IMR-90 (cell line): ENCODE results near the gene ALG13. TPM values are rescaled to one million over a fixed set of nuclear protein-coding genes. Genes with fewer than 3 reads are reported as not detected.

ENCODE experiments used
- ATAC-seq: fragments of 200-7000 bp; cut with Tn5 transposase; 2 replicates; pipeline ENCODE4 v1.9.1; 2020; ENCODE audit warnings: low read depth, mild to moderate bottlenecking, moderate library complexity
- BruUV-seq: library from RNA; stranded (reverse); fragments of 400-500 nt; replicated peaks from 2 replicates; lab custom pipeline; 2021; lab: Mats Ljungman, UMichigan
- CTCF ChIA-PET: fragments of 300-600 bp; formaldehyde crosslinking; extraction: SDS; loops from one replicate; lab custom pipeline; 2021; ENCODE audit warnings: antibody characterized with exemption; lab: Yijun Ruan, JAX
- POLR2A ChIA-PET: fragments of 300-600 bp; sonication (Branson Sonifier 250); formaldehyde crosslinking; loops from one replicate; lab custom pipeline; 2022; ENCODE audit warnings: antibody characterized with exemption; ENCODE audit not compliant: unreplicated experiment; lab: Charles Lee
- DNase-seq: peaks from one replicate; pipeline ENCODE4 v3.0.0; 2013
- H2AFZ ChIP-seq: replicated peaks from 2 replicates; pipeline ENCODE3; 2013; ENCODE audit warnings: low read length, mild to moderate bottlenecking; ENCODE audit not compliant: poor library complexity
- H2AK5ac ChIP-seq: 2 replicates; pipeline ENCODE4 v1.6.1; 2013; ENCODE audit warnings: low read depth, low read length, inconsistent platforms
- H2AK9ac ChIP-seq: replicated peaks from 2 replicates; pipeline ENCODE3; 2013; ENCODE audit warnings: mild to moderate bottlenecking, low read depth, low read length, moderate library complexity; ENCODE audit not compliant: poor library complexity
- H2BK120ac ChIP-seq: 2 replicates; pipeline ENCODE4 v1.6.1; 2013; ENCODE audit warnings: low read depth, low read length, inconsistent platforms
- H2BK15ac ChIP-seq: 3 replicates; pipeline ENCODE4 v1.6.1; 2013; ENCODE audit warnings: low read depth, low read length, inconsistent platforms
- H2BK20ac ChIP-seq: 2 replicates; pipeline ENCODE4 v1.6.1; 2013; ENCODE audit warnings: low read depth, mild to moderate bottlenecking, inconsistent platforms, low read length, moderate library complexity
- H2BK5ac ChIP-seq: 2 replicates; pipeline ENCODE4 v1.6.1; 2013; ENCODE audit warnings: mild to moderate bottlenecking, low read depth, low read length, inconsistent platforms; ENCODE audit not compliant: poor library complexity, severe bottlenecking
- H3K14ac ChIP-seq: replicated peaks from 2 replicates; pipeline ENCODE4 v1.6.1; 2013; ENCODE audit warnings: low read depth, low read length, inconsistent platforms
- H3K18ac ChIP-seq: 2 replicates; pipeline ENCODE4 v1.6.1; 2013; ENCODE audit warnings: low read depth, low read length, control low read depth
- H3K23ac ChIP-seq: 2 replicates; pipeline ENCODE4 v1.6.1; 2013; ENCODE audit warnings: low read depth, low read length, inconsistent platforms
- H3K27ac ChIP-seq: 2 replicates; pipeline ENCODE4 v1.5.1; 2013; ENCODE audit warnings: mild to moderate bottlenecking, control low read depth, low read length; ENCODE audit not compliant: insufficient read depth
- H3K27me3 ChIP-seq: 2 replicates; pipeline ENCODE4 v1.6.1; 2013; ENCODE audit warnings: low read length; ENCODE audit not compliant: control insufficient read depth, insufficient read depth
- H3K36me3 ChIP-seq: 2 replicates; pipeline ENCODE4 v1.6.1; 2013; ENCODE audit warnings: low read length, mixed read lengths; ENCODE audit not compliant: control insufficient read depth, insufficient read depth
- H3K4ac ChIP-seq: 2 replicates; pipeline ENCODE4 v1.6.1; 2013; ENCODE audit warnings: low read depth, low read length, inconsistent platforms
- H3K4me1 ChIP-seq: 2 replicates; pipeline ENCODE4 v1.6.1; 2013; ENCODE audit warnings: low read length, mixed read lengths; ENCODE audit not compliant: control insufficient read depth, insufficient read depth
- H3K4me2 ChIP-seq: 2 replicates; pipeline ENCODE4 v1.6.1; 2013; ENCODE audit warnings: low read depth, mild to moderate bottlenecking, control low read depth, low read length, moderate library complexity
- H3K4me3 ChIP-seq: 2 replicates; pipeline ENCODE4 v1.5.1; 2013; ENCODE audit warnings: low read depth, mild to moderate bottlenecking, control low read depth, low read length, moderate library complexity; ENCODE audit not compliant: insufficient read depth
- H3K56ac ChIP-seq: 2 replicates; pipeline ENCODE4 v1.6.1; 2013; ENCODE audit warnings: low read length, inconsistent platforms; ENCODE audit not compliant: insufficient read depth; ENCODE audit errors: extremely low read depth
- H3K79me1 ChIP-seq, 2 experiments: 2 replicates each; pipeline ENCODE4 v1.6.1; 2013; ENCODE audit warnings: low read length in 2 of 2, inconsistent platforms in 1 of 2, low read depth in 1 of 2
- H3K9ac ChIP-seq: 2 replicates; pipeline ENCODE4 v1.6.1; 2013; ENCODE audit warnings: low read depth, low read length, control low read depth
- H3K9me1 ChIP-seq: 2 replicates; pipeline ENCODE4 v1.6.1; 2013; ENCODE audit warnings: low read length, inconsistent platforms; ENCODE audit not compliant: insufficient read depth
- H3K9me3 ChIP-seq: 2 replicates; pipeline ENCODE4 v1.6.1; 2013; ENCODE audit warnings: low read length; ENCODE audit not compliant: control insufficient read depth, insufficient read depth
- H4K20me1 ChIP-seq: 2 replicates; pipeline ENCODE4 v1.6.1; 2013; ENCODE audit warnings: low read length, inconsistent platforms; ENCODE audit not compliant: insufficient read depth
- H4K5ac ChIP-seq: 2 replicates; pipeline ENCODE4 v1.6.1; 2013; ENCODE audit warnings: mild to moderate bottlenecking, low read depth, low read length, control low read depth
- H4K8ac ChIP-seq, 2 experiments: 2 replicates each; pipeline ENCODE4 v1.6.1; 2013; ENCODE audit warnings: low read depth in 2 of 2, low read length in 2 of 2, control low read depth in 1 of 2, inconsistent platforms in 1 of 2
- H4K91ac ChIP-seq: 2 replicates; pipeline ENCODE4 v1.6.1; 2013; ENCODE audit warnings: low read depth, low read length, inconsistent platforms; ENCODE audit not compliant: insufficient read depth
- BHLHE40 ChIP-seq: fragments of 150-350 bp; IDR thresholded peaks from 2 replicates; pipeline ENCODE4 v1.6.1; 2016; ENCODE audit warnings: mild to moderate bottlenecking, low read depth, low read length
- CEBPB ChIP-seq: IDR thresholded peaks from 2 replicates; pipeline ENCODE4 v1.6.1; 2012; ENCODE audit warnings: low read depth, low read length, improper control_type of control experiment
- CHD1 ChIP-seq: IDR thresholded peaks from 2 replicates; pipeline ENCODE4 v1.6.1; 2012; ENCODE audit warnings: low read depth, low read length, improper control_type of control experiment
- ELK1 ChIP-seq: fragments of 150-350 bp; IDR thresholded peaks from 2 replicates; pipeline ENCODE4 v1.6.1; 2016; ENCODE audit warnings: low read depth, mild to moderate bottlenecking, low read length, moderate library complexity, borderline replicate concordance
- FOS ChIP-seq: fragments of 150-350 bp; IDR thresholded peaks from 2 replicates; pipeline ENCODE4 v1.6.1; 2016; ENCODE audit warnings: low read depth, low read length
- MAFK ChIP-seq: IDR thresholded peaks from 2 replicates; pipeline ENCODE4 v1.6.1; 2012; ENCODE audit warnings: low read depth, low read length, improper control_type of control experiment
- NFE2L2 ChIP-seq: fragments of 150-350 bp; IDR thresholded peaks from 2 replicates; pipeline ENCODE4 v1.6.1; 2016; ENCODE audit warnings: low read depth, mild to moderate bottlenecking, low read length
- RAD21 ChIP-seq: IDR thresholded peaks from 2 replicates; pipeline ENCODE4 v1.6.1; 2012; ENCODE audit warnings: low read length, improper control_type of control experiment
- SMC3 ChIP-seq: fragments of 150-350 bp; IDR thresholded peaks from 2 replicates; pipeline ENCODE4 v1.6.1; 2016; ENCODE audit warnings: low read depth, mild to moderate bottlenecking, antibody characterized with exemption, low read length, moderate library complexity
- WGBS, 2 experiments: methylation state at CpG; one replicate each; pipeline versions ENCODE4 v1.1.5 to v1.1.7; 2013; ENCODE audit warnings: missing lambda C conversion rate in 2 of 2; ENCODE audit not compliant: insufficient read length in 1 of 2; ENCODE audit errors: extremely low coverage in 2 of 2; 5-methylcytosine and 5-hydroxymethylcytosine counted together
- dilution Hi-C: fragments of 300-500 bp; cut with HindIII; formaldehyde crosslinking; loops from one replicate; pipeline ENCODE4 v1.14.3; 2018; ENCODE audit warnings: low sequenced_read_pairs; ENCODE audit not compliant: unreplicated experiment
- in situ Hi-C: fragments of 300-500 bp; cut with MboI; formaldehyde crosslinking; loops from 3 replicates; pipeline ENCODE4 v1.14.3; 2019; ENCODE audit warnings: low sequenced_read_pairs, inconsistent platforms, mixed read lengths
- intact Hi-C: fragments of 100-400 bp; cut with micrococcal nuclease; formaldehyde crosslinking; loops from 2 replicates; pipeline ENCODE4 v1.10.0; 2022
- polyA plus RNA-seq, 3 experiments: library from polyadenylated mRNA; depleted of rRNA; stranded (reverse); fragments of >200 nt; gene quantifications; 2 replicates each; pipeline ENCODE4 v1.2.3, GENCODE V29; 2012; ENCODE audit warnings: low replicate concordance in 1 of 3
- total RNA-seq: library from RNA; depleted of rRNA; stranded (reverse); fragments of >200 nt; gene quantifications from 2 replicates; pipeline ENCODE4 v1.2.3, GENCODE V29; 2012
- TF ChIP-seq, protein P1 (sequence below): conservative IDR thresholded peaks from 2 replicates; pipeline ENCODE4 v1.5.1; 2012; ENCODE audit warnings: mild to moderate bottlenecking, low read depth, low read length, improper control_type of control experiment
- TF ChIP-seq, protein P2 (sequence below): fragments of 150-350 bp; IDR thresholded peaks from 2 replicates; pipeline ENCODE4 v1.6.1; 2017; ENCODE audit warnings: mild to moderate bottlenecking, antibody characterized with exemption, low read length, low read depth

The ALG13 gene
- total and polyA plus RNA-seq, 2 of the 4 experiments (the other 2 are of a cell fraction) = 42.7 to 54.0 TPM

GRCh38 chrX:111662292-111662691 is 18.7 kb upstream of the ALG13 start:
- H3K4me1 ChIP-seq = no peaks in the 10 kb centered on the region
- H3K4ac ChIP-seq = no peak overlapping the region
- H4K8ac ChIP-seq = no peak overlapping the region
- no TSS peak for BruUV-seq
- no peak overlapping the region for H2BK15ac ChIP-seq
- no peak overlapping the region for H3K14ac ChIP-seq
- POLR2A ChIA-PET = no interaction called here
- intact Hi-C loops = no loop called here
- in situ Hi-C loops = no loop called here
- CTCF ChIA-PET = no interaction called here
- H3K4me2 ChIP-seq = no peak overlapping the region
- no peak overlapping the region for H2BK120ac ChIP-seq
- ATAC-seq (no peak), DNase-seq (no peak)
- no peak overlapping the region for H3K56ac ChIP-seq
- no peak overlapping the region for H2BK5ac ChIP-seq
- no peaks in the 10 kb centered on the region for H3K9me3 ChIP-seq
- H3K23ac ChIP-seq = no peak overlapping the region
- H3K36me3 ChIP-seq = no peaks in the 10 kb centered on the region
- peaks cover 2% of the 10 kb centered on the region; the same call in 1 of the 2 replicates for H3K27me3 ChIP-seq
- no peak overlapping the region for H2AFZ ChIP-seq
- H4K91ac ChIP-seq = no peak overlapping the region
- H3K18ac ChIP-seq = no peak overlapping the region
- H2AK9ac ChIP-seq = no peak overlapping the region
- no peaks in the 10 kb centered on the region for H4K20me1 ChIP-seq
- no peaks in the 10 kb centered on the region for H3K79me1 ChIP-seq
- no peak overlapping the region for H3K9ac ChIP-seq
- TF ChIP-seq MAFK (no peak), BHLHE40 (no peak), CHD1 (no peak), CEBPB (no peak), FOS (no peak), ELK1 (no peak), RAD21 (no peak), NFE2L2 (no peak), SMC3 (no peak)
- TF ChIP-seq, protein P1, sequence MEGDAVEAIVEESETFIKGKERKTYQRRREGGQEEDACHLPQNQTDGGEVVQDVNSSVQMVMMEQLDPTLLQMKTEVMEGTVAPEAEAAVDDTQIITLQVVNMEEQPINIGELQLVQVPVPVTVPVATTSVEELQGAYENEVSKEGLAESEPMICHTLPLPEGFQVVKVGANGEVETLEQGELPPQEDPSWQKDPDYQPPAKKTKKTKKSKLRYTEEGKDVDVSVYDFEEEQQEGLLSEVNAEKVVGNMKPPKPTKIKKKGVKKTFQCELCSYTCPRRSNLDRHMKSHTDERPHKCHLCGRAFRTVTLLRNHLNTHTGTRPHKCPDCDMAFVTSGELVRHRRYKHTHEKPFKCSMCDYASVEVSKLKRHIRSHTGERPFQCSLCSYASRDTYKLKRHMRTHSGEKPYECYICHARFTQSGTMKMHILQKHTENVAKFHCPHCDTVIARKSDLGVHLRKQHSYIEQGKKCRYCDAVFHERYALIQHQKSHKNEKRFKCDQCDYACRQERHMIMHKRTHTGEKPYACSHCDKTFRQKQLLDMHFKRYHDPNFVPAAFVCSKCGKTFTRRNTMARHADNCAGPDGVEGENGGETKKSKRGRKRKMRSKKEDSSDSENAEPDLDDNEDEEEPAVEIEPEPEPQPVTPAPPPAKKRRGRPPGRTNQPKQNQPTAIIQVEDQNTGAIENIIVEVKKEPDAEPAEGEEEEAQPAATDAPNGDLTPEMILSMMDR = no peak
- TF ChIP-seq, protein P2, sequence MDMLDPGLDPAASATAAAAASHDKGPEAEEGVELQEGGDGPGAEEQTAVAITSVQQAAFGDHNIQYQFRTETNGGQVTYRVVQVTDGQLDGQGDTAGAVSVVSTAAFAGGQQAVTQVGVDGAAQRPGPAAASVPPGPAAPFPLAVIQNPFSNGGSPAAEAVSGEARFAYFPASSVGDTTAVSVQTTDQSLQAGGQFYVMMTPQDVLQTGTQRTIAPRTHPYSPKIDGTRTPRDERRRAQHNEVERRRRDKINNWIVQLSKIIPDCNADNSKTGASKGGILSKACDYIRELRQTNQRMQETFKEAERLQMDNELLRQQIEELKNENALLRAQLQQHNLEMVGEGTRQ = no peak
- no peak overlapping the region for H2AK5ac ChIP-seq
- no peak overlapping the region for H3K4me3 ChIP-seq
- no peak overlapping the region for H2BK20ac ChIP-seq
- H3K9me1 ChIP-seq = no peaks in the 10 kb centered on the region
- dilution Hi-C loops = no loop called here
- no CpG with 5 or more reads among the region's 3 CpGs for WGBS, 2 experiments
- H3K27ac ChIP-seq = no peak overlapping the region
- H4K5ac ChIP-seq = no peak overlapping the region
